HG03066 (cell line): ENCODE measurements around the gene AGK.
"Not testable (repeated sequence)": the region's sequence is repeated elsewhere in the genome, so short reads cannot be mapped to it uniquely, and the experiment has no call there.

Experiments used
- ATAC-seq: cut with Tn5 transposase; IDR thresholded peaks from one replicate; pipeline ENCODE4 v1.9.1; 2021; ENCODE audit warnings: low read depth; ENCODE audit not compliant: unreplicated experiment

The AGK gene

DNA sequence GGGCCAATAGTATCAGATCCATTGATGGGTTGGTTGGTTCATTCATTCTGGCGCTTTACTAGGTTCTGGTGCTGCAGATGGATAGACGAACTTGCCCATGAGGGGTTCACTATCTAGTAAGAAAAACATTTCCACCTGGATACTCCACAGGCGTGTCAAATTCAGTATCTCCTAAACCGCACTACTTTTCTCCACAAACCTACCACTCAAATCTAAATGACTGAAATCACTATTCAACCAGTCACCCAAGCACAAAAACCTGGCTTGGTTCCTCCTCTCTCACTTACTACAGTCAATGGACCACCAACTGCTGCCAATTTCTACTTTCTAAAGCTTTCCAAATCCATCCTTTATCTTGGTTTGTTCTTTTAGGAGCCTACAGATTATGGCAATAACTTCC is 572 bp downstream of the AGK start:
- ATAC-seq = peak; percentile 11

GRCh38 chr7:141557360-141557759 is 6.2 kb downstream of the AGK start:
- no peak for ATAC-seq

DNA sequence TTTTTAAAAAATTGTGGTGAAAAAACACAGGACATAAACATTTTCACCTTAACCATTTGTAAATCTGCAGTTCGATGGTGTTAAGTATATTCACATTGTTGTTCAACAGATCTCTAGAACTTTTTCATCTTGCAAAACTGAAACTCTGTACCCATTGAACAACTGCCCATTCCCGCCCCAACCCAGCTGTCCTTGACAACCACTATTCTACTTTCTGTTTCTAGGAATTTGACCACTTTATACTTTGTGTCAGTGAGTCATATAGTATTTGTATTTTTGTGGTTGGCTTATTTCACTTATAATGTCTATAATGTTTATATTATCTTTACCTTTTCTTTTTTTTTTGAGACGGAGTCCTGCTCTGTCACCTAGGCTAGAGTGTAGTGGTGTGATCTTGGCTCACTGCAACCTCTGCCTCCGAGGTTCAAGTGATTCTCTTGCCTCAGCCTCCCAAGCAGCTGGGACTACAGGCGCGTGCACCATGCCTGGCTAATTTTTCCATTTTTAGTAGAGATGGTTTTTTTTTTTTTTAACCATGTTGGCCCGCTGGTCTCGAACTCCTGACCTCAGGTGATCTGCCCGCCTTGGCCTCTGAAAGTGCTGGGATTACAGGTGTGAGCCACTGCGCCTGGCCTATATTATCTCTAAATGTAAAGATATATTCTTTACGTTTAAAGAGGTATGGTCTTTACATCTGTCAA is 6.8 kb downstream of the AGK start:
- ATAC-seq = not testable (repeated sequence)

- ATAC-seq = peak; percentile 57
Measured at GRCh38 chr7:141558544-141559183, 7.5 kb downstream of the AGK start.

DNA sequence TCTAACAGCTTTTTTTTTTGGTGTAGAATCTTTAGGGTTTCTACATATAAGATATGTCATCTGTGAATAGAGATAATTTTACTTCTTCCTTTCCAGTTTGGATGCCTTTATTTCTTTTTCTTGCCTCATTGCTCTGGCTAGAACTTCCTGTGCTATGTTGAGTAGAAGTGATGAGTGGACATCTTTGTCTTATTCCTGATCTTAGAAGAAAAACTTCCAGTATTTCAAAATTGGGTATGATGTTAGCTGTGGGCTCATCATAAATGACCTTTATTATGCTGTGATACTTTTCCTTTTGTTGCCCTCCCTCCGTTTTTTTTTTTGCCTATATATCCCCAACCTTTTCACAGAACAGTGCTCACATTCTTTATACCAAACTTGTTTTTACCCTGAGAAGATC is 8.8 kb downstream of the AGK start:
- ATAC-seq = no peak

- ATAC-seq = no peak
Measured at GRCh38 chr7:141562036-141562435, 10.8 kb downstream of the AGK start.

- no peak for ATAC-seq
Measured at GRCh38 chr7:141562543-141562942, 11.3 kb downstream of the AGK start.

DNA sequence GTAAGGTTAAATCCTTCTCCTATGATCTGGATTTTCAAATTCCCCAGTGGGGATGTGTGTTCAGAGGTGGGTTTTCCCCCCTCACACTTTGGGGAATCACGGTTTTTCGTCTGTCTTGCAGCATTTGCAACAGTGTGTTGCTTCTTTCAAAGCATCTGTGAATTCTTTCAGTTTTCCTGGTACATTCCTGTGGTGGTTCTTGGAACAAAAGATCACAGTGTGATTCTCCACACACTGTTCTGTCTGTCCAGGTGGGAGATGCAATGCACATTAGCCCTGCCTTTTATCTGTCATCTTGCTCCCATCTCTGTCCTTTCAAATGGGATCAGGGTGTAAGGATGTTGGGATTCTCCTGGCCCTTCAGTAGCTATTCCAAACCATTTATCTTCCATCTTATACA is 11.8 kb downstream of the AGK start:
- ATAC-seq = no peak

DNA sequence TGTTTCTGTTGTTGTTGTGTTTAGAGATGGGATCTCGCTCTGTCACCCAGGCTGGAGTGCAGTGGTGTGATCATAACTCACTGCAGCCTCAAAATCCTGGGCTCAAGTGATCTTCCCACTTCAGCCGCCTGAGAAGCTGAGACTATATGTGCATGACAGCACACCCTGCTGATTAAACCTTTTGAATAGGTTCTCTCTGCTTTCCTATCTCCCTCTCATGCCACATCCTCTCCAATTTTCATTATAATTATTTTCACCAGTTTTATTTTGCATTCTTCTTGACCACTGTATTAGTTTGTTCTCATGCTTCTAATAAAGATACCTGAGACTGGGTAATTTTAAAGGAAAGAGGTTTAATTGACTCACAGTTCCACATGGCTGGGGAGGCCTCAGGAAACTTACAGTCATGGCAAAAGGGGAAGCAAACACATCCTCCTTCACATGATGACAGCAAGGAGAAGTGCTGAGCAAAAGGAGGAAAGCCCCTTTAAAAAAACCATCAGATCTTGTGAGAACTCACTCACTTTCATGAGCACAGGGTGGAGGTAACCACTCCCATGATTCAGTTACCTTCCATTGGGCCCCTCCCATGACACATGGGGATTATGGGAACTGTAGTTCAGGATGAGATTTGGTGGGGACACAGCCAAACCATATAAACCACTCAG is 12.9 kb downstream of the AGK start:
- no peak for ATAC-seq

- ATAC-seq = no peak
Measured at GRCh38 chr7:141567432-141567831, 16.2 kb downstream of the AGK start.

DNA sequence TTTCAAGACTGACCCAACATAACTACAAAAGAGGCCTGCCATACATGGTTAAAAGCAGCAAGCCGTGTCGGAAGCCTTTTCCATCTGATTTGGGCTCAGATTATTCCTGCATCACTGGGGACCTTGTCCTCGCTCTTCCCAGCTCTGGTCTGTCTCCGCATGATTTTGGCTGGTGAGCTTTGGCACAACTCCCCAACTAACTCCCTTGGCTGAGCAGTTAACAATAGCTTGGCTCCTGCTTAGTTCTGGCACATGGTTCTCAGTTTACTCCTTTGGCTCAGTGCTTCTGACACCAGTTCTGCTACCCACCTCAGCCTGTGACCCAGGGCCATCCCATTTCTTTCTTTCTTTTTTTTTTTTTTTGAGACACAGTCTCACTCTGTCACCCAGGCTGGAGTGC is 17.0 kb downstream of the AGK start:
- ATAC-seq = no peak

DNA sequence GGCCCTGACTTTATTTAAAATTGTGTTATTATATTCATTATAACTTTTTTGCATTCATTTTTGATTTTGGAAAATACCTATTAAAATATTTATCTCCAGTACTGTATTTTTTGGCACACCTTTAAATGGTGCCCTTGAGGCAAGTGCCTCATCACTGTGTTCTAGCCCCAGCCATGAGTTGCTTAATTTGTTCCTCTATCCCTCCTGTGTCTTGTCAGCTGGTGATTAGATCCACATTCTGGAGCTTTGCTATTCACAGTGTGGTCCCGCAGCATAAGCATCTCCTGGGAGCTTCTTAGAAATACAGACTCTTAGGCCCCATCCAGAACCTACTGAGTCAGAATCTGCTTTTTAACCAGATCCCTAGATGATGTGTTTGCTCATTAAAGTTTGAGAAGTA is 19.8 kb downstream of the AGK start:
- no peak for ATAC-seq

GRCh38 chr7:141572175-141572574 is 21.0 kb downstream of the AGK start:
- no peak for ATAC-seq

DNA sequence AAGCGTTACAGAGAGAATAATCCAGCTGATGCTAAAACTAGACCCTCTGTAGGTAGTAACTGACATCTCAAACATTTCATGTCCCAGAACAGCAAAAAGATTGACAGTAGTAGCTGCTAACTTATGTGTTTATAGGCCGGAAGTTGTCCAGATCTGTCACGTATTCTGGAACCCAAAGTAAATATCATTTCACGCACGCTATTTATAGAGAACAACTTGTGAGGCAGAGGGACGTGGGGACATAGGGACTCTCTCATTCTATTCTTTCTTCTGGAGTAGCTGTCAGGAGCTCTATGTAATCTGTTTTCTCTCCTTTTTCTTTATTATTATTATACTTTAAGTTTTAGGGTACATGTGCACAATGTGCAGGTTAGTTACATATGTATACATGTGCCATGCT is 22.3 kb downstream of the AGK start:
- no peak for ATAC-seq

GRCh38 chr7:141575164-141575563 is 24.0 kb downstream of the AGK start:
- no peak for ATAC-seq

- ATAC-seq = no peak
Measured at GRCh38 chr7:141575654-141576448, 24.6 kb downstream of the AGK start.

- no peak for ATAC-seq
Measured at GRCh38 chr7:141577043-141577839, 26.0 kb downstream of the AGK start.

- ATAC-seq = not testable (repeated sequence)
Measured at GRCh38 chr7:141579953-141580352, 28.7 kb downstream of the AGK start.

DNA sequence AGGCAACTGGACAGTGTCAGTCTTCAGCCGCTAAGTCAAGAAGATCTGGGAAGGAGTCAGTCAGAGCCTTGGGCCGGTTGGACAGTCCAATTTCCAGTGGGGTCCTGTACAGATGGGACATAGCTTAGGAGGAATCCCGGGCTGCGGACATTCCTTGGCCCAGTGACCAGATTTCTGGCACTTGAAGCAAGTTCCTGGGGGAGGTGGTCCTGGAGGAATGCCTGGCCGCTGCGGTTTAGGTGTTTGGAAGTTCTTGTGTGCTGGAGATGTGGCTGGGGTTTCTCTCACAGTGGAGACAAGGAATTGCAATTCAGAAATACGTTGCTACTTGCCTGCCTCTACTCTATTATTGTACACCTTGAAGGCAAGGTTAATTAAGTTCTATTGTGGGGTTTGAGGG is 30.9 kb downstream of the AGK start:
- ATAC-seq = not testable (repeated sequence)

- ATAC-seq = no peak
Measured at GRCh38 chr7:141584935-141585334, 33.7 kb downstream of the AGK start.
